IPS-NIHi7 (cell line): Measurements from ENCODE around the gene SLF1.
"Not testable (repeated sequence)": the region's sequence is repeated elsewhere in the genome, so short reads cannot be mapped to it uniquely, and the experiment has no call there.

Source experiments
- DNase-seq: peaks from one replicate; pipeline ENCODE4 v3.0.0; 2012; ENCODE audit warnings: mixed read lengths; ENCODE audit errors: extremely low spot score

The SLF1 gene

DNA sequence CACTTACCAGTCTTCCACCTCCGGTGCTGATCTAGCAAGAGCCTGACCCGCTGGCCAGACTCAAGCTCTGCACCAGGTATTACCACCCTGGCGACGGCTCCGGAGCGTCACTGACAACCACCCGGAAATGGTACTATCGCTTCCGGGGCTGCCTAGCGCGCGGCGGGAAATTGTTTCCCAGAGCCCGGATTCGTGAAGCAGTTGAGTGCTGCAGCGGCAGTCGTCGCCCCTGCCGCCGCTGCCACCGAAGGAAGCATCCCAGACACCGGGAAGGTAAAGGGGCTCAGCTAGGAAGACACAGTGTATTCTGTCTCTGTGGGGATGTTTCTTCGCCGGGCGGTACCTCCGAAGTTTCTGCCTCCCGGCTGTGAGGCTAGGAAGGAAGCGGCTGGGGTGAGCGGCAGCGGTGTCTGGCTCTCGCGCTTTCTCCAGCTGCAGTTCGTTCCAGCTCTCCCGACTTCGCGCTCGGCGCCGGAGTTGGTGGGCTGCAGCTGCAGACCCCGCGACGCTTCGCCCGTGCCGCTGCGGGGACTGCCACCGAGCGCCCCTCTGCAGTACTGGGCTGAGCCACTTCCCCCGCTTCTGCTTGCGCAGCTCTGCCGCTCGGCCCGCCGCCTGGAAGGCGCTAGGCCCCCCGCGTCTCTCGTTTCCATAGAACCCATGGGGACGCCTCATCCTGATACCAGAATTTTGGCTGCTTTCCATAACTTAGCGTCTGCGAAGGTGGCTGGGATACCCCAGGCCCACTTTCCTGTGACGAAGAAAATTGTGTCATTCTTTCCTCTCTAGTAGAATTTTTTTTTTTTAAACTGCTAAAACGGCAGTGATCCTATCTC is at the start of gene SLF1, which contains the start of gene KIAA0825:
SLF1 (plus strand) TSS at position 177 of the 836 bp plus-strand sequence. CDS start 10,142 bp downstream, outside the sequence.
KIAA0825 (minus strand) TSS at position 112 of the 836 bp plus-strand sequence. CDS start 81,478 bp downstream, outside the sequence.
- DNase-seq = peak; percentile 91

DNA sequence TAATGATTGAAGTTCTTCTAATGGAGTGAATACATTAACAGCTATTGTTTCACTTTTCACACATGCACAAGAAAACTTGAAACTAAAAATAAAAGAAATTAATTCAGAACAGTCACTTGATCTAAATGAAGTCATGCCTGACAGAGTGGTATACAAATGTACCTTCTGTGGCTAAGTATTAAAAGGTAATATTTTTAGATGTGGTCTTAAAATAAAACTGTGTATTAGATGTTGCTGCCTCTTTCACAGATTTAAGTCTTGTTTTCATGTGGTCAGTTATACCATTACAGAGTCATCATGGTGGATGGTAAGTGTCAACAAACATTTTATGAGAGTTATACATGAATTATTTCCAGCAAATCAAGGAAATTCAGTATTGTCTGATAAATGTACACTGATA is 47.1 kb upstream of the SLF1 start:
- DNase-seq = no peak

- DNase-seq = not testable (repeated sequence)
Measured at GRCh38 chr5:94573349-94573748, 45.1 kb upstream of the SLF1 start.

- DNase-seq = no peak
Measured at GRCh38 chr5:94575196-94575595, 43.3 kb upstream of the SLF1 start.

- DNase-seq = no peak
Measured at GRCh38 chr5:94577466-94578245, 40.8 kb upstream of the SLF1 start.

DNA sequence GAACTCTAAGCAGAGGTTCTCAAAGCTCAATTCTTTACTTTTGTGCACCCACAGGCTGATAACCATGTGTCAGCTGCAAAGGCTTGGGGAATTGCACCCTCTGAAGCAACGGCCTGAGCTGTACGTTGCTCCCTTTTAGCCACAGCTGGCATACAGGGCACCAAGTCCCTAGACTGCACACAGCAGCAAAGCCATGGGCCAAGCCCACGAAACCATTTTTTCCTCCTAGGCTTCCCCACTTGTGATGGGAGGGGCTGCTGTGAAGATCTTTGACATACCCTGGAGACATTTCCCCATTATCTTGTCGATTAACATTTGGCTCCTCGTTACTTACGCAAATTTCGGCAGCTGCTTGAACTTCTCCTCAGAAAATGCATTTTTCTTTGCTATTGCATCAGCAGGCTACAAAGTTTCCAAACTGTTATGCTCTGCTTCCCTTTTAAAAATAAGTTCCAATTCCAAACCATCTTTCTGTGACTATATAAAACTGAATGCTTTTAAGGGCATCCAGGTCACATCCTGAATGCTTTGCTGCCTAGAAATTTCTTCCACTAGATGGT is 23.1 kb upstream of the SLF1 start:
- DNase-seq = no peak

- peak; percentile 31 for DNase-seq
Measured at GRCh38 chr5:94613583-94613982, 4.9 kb upstream of the SLF1 start.

DNA sequence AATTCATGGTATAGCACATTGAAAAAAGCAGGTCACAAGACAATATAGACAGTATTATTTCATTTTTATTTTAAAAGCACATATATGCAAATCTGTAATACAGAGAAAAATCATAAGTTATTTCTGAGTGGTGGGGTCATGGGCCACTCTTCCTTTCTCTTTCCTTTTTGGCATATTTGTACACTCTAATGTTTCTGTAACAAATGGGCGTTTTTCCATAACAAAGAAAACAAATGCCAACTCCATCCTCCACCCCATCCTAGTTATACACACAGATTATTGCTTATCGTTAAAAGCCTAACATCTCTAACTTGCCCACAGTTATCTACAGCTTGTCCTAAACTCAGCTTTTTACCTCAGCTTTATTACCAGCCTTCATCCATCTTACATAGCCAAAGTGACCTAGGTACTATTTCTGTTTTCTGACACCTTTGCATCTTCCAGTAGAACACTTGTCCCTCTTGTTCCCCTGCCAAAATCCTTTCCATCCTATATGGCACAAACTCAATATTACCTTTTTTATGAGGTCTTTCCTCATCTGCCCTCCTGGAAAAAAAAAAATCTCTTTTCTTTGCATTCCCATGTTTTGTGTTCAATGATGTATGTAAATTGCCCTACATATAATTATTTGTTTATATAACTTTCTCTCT is 4.2 kb upstream of the SLF1 start:
- no peak for DNase-seq

DNA sequence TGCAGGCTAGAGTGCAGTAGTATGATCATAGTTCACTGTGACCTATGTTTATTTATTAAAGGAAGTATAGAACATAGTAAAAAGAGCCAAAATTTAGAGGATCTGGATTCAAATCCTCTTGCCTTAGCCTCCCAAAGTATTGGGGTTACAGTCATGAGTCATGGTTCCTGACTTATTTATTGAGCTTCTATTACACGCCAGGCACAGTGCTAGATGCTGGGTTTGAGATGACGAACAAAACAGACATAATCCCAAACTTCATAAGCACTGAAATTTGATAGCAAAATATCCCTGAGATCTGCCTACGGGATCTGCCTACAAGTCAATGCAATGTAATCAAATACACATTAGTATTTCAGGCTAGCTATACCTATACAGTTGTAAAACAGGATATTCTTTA is 2.6 kb upstream of the SLF1 start:
- DNase-seq = no peak

DNA sequence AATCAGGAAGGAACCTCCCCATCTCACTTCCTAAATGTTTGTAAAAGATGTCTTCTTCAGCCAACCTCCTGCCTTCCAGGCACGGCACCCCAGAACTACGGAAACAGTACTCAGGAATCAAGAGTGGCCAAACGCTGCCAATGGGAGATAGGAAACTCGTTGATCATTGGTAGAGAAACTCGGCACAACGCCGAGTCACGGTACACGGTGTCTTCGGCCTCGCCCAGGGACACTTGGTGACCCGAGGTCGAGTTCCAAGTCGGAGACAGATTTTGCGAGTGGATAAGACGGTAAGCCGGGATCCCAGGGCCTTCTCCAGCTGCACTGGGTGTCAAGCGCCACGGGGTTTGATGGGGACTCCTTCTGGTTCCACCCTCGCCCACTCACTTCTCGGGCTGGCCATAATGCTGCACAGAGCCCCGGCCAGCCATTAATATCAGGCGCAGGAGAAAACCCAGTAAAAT is 408 bp upstream of the SLF1 start:
- peak; percentile 47 for DNase-seq

DNA sequence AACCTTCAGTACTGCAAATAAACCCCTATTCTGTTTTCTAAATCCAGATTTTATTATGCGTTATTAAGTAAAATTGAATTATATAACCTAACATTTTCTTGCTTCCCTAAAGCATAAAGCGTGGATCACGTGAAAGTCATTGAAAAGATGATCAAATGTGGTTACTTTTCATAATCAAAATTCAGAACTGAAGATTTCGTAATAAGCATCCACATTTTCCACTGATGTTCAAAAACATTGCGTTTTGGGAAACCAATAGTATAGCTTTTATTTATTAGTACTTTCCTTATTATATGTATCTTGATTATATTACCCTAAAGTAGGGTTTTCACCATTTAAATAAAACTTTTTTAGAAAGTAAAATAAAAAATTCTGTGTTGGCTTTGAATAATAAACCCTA is 1.8 kb downstream of the SLF1 start:
- DNase-seq = no peak

DNA sequence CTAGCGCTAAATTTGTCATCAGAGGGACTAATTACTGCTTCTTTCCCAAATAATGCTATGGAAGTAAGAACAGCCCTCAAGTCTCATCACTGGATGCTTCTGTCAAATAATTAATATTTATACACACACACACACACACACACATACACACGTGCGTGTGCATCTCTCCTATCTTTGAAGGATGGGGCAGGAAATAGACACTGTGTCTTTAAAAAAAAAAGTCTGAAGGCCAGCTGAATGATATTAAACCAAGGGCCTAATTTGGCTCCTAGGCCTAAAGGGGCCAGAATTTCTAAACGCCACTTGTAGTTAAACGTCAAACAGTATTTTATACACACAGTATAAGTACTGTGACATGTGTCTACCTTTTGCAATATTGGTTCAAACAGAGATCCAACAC is 3.3 kb downstream of the SLF1 start:
- no peak for DNase-seq

DNA sequence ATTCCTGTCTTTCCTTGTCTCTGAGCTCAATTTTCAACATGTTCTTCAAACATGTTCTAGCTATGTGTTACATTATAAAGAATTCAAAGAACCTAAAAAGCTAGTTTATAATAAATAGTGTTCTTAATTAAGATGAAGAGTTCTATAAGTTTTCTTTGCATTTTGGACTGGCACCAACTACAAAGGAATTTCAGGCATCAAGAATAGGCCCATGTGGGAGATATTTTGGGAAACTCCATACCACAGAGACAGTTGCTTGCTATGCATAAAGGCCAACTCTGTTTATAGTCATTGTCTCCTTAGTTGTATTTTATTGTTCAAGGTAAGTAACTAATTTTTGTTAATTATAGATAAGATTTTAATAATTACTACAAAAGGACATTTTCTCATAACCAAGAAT is 4.5 kb downstream of the SLF1 start:
- no peak for DNase-seq

- DNase-seq = no peak
Measured at GRCh38 chr5:94623877-94624276, 5.4 kb downstream of the SLF1 start.

DNA sequence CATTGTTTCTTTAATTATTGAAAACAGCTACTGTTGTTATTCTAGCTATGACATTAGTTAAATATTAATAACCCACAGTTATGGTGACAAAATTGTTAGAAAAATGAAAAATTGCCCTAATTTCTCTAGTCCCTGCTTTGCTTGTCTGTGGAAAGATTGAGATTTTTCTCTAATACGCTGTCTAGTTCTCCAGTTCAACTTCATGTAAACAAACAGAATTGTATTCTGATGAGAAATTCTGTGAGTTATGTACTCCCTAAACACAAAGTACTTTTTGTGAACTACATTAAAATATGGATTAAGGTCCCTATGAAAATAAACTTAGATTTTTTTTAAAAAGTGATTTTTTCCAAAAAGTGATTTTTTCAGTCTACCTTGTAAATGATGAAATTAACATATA is 8.7 kb downstream of the SLF1 start:
- no peak for DNase-seq

DNA sequence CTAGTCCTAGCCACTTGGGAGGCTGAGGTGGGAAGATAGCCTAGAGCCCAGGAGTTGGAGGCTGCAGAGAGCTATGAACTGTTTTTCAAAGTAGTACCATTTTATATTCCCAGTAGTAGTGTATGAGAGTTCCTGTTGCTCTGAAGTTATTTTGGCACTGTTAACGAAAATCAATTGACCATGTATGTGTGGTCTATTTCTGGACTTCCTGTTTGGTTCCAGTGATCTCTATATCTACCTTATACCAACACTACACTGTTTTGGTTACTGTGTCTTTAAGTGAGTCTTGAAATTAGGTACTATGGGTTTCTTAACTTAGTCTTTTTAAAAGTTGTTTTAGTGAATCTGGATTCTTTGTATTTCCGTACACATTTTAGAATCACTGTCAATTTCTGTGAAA is 13.6 kb downstream of the SLF1 start:
- DNase-seq = no peak

DNA sequence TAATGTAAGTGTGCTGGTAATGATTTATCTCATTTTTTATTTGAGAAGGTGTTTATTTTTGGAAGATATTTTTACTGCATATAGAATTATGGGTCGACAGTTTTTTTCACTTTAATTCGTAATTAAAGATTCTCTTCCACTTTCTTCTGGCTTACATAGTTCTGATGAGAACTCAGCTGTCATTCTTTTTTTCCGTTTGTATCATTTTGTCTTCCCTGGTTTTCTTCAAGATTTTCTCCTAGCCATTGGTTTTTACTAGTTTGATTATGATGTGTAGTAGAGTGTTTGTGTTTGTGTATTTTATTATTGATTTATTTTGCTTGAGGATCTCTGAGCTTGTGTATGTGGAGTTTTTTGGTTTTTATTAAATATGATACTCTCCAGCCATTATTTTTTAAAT is 21.7 kb downstream of the SLF1 start:
- DNase-seq = no peak

DNA sequence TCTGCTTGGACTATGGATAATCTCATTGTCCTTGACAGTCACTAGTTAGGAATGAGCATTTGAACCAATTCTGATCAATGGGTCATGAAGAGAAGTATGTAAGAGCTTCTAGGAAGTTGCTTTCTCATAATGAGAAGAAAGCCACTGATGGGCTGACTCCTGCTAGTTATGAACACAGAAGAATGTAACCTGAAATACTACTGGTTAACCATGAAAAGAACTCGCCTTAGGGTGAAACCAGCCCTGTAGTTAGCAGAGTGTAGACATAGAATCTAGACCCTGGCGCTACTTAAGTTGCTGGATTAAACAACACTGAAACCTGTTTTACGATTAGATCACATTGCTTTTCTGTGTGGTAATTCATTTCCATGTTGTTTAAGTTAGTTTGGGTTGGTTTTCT is 26.6 kb downstream of the SLF1 start:
- DNase-seq = no peak

GRCh38 chr5:94646758-94647157 is 28.3 kb downstream of the SLF1 start:
- DNase-seq = no peak

GRCh38 chr5:94649874-94650273 is 31.4 kb downstream of the SLF1 start:
- no peak for DNase-seq

DNA sequence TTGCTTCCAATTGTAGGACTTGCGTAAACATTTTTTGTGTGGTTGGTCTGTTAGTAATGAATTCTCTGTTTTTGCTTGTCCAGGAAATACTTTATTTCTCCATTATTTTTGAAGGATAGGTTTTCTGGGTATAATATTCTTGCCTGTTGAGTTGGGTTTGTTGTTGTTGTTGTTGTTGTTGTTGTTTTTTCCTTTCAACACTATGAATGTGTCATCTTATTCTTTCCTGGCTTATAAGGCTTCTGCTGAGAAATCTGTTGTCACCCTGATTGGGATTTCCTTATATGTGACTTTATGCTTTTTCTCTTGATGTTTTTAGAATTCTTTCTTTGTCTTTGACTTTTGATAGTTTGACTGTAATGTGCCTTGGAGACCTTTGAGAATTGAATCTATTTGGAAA is 39.8 kb downstream of the SLF1 start:
- DNase-seq = no peak

DNA sequence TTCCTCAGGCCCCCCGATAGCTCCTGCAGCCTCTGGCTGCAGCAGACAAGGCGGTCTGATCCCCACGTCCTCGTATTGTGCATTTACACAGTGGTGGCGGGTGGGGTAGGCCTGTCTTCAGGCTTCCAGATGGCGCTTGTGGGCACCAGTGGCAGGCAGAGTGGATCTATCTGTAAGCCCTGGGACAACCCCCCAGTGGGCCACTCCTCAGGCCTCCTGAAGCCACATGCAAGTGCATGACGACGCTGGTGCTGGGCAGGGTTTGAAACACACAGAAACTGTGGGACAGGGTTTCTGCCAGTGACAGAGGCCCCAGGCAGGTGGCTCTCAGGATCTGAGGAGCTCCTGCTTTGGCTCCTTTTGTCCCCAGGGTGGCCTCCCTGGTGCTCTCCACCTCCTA is 42.0 kb downstream of the SLF1 start:
- DNase-seq = no peak
